Dermis blood vessel endothelial cell (primary cell): ENCODE data around the gene F8A2. TPM values are rescaled to one million over a fixed set of nuclear protein-coding genes. Genes with fewer than 3 reads are reported as not detected.
"Not testable (repeated sequence)": the region's sequence is repeated elsewhere in the genome, so short reads cannot be mapped to it uniquely, and the experiment has no call there.

Experiments used
- DNase-seq: peaks from one replicate; pipeline ENCODE4 v3.0.0; 2010
- total RNA-seq: library from RNA; depleted of rRNA; stranded (reverse); fragments of >200 nt; gene quantifications from 2 replicates; pipeline ENCODE4 v1.2.3, GENCODE V29; 2014

Gene F8A2
- 0.17 TPM in 1 of 2 replicates, not detected in the other for total RNA-seq

DNA sequence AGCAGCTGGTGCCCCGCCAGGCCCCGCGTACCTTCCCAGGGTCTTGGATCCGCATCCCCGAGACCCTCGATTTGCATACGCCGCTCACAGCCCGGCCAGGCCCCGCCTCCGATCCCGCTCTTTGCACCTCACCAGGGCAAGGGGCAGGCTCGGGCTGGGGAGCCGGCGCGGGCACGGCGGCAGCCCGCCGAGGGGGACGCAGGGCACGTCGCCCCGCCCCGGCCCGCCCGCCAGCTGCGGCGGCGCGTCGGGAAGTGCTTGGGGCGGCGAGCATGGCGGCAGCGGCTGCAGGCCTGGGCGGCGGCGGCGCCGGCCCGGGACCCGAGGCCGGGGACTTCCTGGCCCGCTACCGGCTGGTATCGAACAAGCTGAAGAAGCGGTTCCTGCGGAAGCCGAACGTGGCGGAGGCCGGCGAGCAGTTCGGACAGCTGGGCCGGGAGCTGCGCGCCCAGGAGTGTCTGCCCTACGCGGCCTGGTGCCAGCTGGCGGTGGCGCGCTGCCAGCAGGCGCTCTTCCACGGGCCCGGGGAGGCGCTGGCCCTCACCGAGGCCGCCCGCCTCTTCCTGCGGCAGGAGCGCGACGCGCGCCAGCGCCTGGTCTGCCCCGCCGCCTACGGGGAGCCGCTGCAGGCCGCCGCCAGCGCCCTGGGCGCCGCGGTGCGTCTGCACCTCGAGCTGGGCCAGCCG is at the start of gene F8A2:
Gene F8A2 (plus strand): TSS at position 253 of the 686 bp plus-strand sequence. CDS start 20 bp downstream, at position 273.
- DNase-seq = not testable (repeated sequence)

GRCh38 chrX:155333544-155334100 is 48.3 kb upstream of the F8A2 start:
- DNase-seq = no peak

GRCh38 chrX:155334486-155335336 is 47.2 kb upstream of the F8A2 start, which contains the start of gene CLIC2:
Gene CLIC2, minus strand, starts transcription at chrX:155334614. Its CDS starts 187 bp downstream, at chrX:155334427.
- DNase-seq = peak; percentile 30

- not testable (repeated sequence) for DNase-seq
These were observed 46.6 kb upstream of the F8A2 start for GRCh38 chrX:155335337-155335712.

DNA sequence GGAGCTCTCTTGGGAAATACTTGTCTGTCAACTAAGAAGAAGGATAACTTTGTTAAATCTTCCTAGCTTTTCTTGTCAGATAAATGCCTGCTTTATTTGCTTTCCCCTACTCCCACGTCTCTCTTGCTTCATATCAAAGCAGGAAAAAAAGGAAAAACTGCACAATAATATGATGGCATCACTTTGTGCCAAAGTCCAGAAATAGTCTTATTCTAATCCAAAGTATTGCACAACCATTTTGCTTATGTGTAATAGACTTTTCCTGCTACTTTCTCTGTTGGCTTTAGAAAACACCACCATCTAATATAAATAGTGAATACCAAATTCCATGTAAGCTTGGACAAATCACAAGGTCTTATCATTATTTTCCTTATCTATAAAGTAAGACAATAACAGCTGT is 36.2 kb upstream of the F8A2 start:
- DNase-seq = not testable (repeated sequence)

DNA sequence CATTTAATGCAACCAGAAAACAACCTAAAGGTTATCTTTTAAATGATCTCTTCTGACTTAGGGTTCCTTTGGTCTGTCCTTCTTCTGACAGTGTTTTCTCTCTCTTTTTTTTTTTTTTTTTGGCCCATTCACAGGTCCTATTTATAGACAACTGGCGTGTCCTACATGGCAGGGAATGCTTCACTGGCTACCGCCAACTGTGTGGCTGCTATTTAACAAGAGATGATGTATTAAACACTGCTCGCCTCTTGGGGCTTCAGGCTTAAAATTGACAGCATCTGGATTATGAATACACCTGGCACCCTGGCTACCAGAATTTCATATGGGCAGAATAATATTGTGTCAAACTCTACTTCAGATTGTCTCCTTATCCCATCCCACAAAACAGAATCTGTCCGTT is 32.4 kb upstream of the F8A2 start:
- DNase-seq = not testable (repeated sequence)

DNA sequence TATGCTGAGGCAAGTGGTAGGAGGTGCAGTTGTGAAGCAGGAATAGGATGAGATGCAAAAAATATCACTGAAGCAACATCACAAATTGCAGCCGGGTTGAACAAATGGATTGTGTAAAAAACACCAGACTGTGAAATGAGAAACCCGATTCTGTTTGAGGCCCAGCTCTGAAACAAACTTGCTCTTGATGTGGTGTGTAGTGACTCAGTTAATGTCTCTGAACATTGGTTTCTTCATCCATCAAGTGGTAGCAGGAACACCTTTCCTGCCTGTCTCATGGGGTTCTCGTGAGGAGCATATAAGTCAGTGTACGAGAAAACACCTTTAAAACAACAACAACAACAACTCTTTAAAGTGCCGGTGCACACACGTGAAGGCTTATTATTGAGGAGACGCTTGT is 18.2 kb upstream of the F8A2 start:
- DNase-seq = not testable (repeated sequence)

DNA sequence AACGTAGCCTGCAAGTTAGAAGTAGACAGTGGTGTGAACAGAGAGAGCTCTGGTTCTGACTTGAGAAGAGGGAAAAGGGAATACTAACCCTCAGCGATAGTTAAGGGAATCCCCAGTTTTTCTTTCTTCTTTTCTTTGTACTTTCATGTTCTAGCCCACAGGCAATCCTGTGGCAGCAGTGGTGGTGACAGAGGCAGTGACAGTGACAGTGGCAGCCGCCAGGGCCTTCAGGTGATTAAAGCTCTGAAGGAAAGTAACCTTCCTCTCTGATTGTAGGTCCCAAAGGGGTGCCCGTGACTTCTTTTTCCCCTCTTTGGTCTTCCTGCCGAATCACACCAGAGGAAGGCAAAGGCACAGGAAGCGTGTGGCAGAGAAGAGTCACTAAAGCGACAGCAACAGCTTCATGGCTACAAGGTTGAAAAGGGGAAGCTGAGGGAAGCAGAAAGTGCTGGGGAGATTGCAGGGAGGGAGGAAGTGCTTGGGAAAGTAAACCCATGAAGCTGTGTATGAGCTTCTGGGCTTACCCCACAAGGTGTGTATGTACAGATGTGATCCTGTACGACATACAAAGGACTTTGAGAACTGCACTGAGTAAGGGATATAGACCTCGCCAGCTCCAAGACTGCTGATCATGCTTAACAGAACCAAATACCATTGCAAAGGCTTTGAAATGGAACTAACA is 8.0 kb upstream of the F8A2 start:
- DNase-seq = not testable (repeated sequence)

DNA sequence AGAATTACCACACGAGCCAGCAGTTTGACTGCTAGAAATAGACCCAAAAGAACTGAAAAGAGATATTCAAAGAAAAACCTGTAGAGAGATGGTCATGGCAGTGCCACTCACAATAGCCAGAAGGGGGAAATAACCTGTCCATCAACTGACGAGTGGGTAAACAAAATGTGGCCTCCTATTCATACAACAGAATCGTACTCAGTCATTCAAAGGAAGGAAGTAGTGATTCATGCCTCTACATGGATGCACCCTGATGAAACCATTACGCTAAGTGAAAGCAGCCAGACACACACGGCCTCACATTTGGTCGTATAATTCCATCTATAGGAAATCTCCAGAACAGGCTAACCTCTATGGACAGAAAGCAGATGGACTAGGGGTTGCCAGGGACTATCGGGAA is 2.1 kb upstream of the F8A2 start:
- DNase-seq = not testable (repeated sequence)

- DNase-seq = not testable (repeated sequence)
These were observed 653 bp downstream of the F8A2 start for GRCh38 chrX:155382529-155382967.

DNA sequence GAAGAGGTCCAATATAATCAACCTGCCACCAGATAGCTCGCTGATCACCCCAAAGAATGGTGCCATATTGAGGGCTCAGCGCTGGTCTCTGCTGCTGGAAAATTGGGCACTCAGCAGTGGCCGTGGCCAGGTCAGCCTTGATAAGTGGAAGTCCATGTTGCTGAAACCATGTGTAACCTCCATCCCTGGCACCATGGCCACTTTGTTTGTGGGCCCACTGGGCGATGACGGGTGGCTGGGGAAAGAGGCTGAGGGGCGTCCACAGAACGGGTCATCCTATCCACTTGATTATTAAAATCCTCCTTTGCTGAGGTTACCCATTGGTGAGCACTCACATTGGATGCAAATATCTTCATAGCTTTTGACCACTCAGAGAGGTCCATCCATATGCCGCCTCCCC is 7.7 kb downstream of the F8A2 start:
- no peak for DNase-seq

DNA sequence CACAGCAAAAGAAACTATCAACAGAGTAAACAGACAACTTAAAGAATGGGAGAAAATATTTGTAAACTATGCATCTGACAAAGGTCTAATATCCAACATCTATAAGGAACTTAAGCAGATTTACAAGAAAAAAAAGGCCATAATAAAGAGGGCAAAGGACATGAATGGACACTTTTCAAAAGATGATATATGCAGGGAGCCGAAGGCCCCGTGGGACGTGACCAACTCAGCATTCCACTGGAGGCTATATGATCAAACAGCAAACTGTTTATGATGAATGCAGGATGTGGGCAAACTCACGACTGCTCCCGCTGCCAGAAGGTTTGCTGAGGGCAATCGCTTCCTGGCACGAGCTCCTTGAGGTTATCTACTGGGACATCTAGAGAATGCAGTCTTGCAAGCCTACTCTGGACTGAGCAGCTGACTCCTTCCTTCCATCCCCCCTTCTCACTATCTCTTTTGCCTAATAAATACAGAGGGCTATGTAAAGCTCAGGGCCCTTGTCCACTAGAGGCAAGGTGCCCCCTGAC is 12.9 kb downstream of the F8A2 start:
- not testable (repeated sequence) for DNase-seq

GRCh38 chrX:155406429-155406828 is 24.5 kb downstream of the F8A2 start:
- DNase-seq = no peak

- no peak for DNase-seq
These were observed 35.9 kb downstream of the F8A2 start for GRCh38 chrX:155417769-155418168.

Other genes with a start within 250 kb of the F8A2 start
- gene VBP1, start 165.6 kb upstream of the F8A2 start, total RNA-seq = 69.6 and 79.0 TPM in 2 replicates
- gene RAB39B, start 117.6 kb upstream of the F8A2 start, total RNA-seq = 0.14 and 0.17 TPM in 2 replicates
- 19.2 and 23.6 TPM in 2 replicates for gene CLIC2, start 47.5 kb upstream of the F8A2 start, total RNA-seq
- gene F8A3, start 76.5 kb downstream of the F8A2 start, total RNA-seq = 1.7 and 2.7 TPM in 2 replicates
- gene SPRY3, start 230.5 kb downstream of the F8A2 start, total RNA-seq = 1.7 and 1.8 TPM in 2 replicates
- gene TMLHE, start 230.9 kb downstream of the F8A2 start, total RNA-seq = 11.2 and 11.5 TPM in 2 replicates